Colonic mucosa (tissue), 4 donors: ENCODE measurements around the gene MIX23. TPM values are rescaled to one million over a fixed set of nuclear protein-coding genes. Genes with fewer than 3 reads are reported as not detected.

Experiments used
- DNase-seq: peaks from one replicate; pipeline ENCODE4 v3.0.0-alpha.2; 2020
- H3K27ac ChIP-seq: fragments of 200-600 bp; one replicate; pipeline ENCODE4 v1.8.0; 2021
- H3K27me3 ChIP-seq: fragments of 200-600 bp; one replicate; pipeline ENCODE4 v1.8.0; 2021
- H3K36me3 ChIP-seq: fragments of 200-600 bp; one replicate; pipeline ENCODE4 v1.8.0; 2021
- H3K4me1 ChIP-seq: fragments of 200-600 bp; one replicate; pipeline ENCODE4 v1.8.0; 2021; ENCODE audit warnings: mild to moderate bottlenecking
- H3K4me3 ChIP-seq: fragments of 200-600 bp; one replicate; pipeline ENCODE4 v1.8.0; 2021
- H3K9ac ChIP-seq, 2 donors: one replicate each; pipeline ENCODE4 v1.7.0; 2013; ENCODE audit warnings: control low read depth in 2 of 2, low read depth in 2 of 2, low read length in 2 of 2
- H3K9me3 ChIP-seq: fragments of 200-600 bp; one replicate; pipeline ENCODE4 v1.8.0; 2021
- CTCF ChIP-seq: fragments of 200-600 bp; IDR thresholded peaks from one replicate; pipeline ENCODE4 v1.8.0; 2022; ENCODE audit warnings: antibody characterized with exemption, mild to moderate bottlenecking
- intact Hi-C: fragments of 100-400 bp; cut with DNase I; formaldehyde crosslinking; loops from one replicate; pipeline ENCODE4 v1.14.1; 2022
- total RNA-seq, 2 donors: library from RNA; stranded (reverse); fragmentation: NEBNext Ultra II Directional in 1 of 2; extraction: Animal tissue kit (Norgen Biotek cat#: 25700) in 1 of 2; gene quantifications; one replicate each; pipeline ENCODE4 v1.2.1, GENCODE V29; 2021
- donor health status: healthy.
- donor health status: DM: no; HTN: no; CAD: no.
- donor health status: DM: no; HTN: no; CAD: no.

Gene MIX23
- 10 to 100 TPM; 44.5 to 66.6 TPM for total RNA-seq

GRCh38 chr3:122382888-122383666, at the start of gene MIX23:
Gene MIX23, minus strand, starts transcription at chr3:122383231. Its CDS starts 7 bp downstream, at chr3:122383224.
- no peaks in the 10 kb centered on the region for H3K27me3 ChIP-seq
- peak within 1 kb of the TSS; percentile 60 to 95 for H3K9ac ChIP-seq
- intact Hi-C loops = no loop called here
- no peaks in the 10 kb centered on the region for H3K9me3 ChIP-seq
- no peak for TF ChIP-seq CTCF
- no peaks in the 10 kb centered on the region for H3K36me3 ChIP-seq
- peaks cover 8% of the 10 kb centered on the region for H3K4me1 ChIP-seq
- peak within 1 kb of the TSS; percentile 72 for H3K27ac ChIP-seq
- DNase-seq = peak; percentile 93
- H3K4me3 ChIP-seq = peak within 1 kb of the TSS; percentile 61

- Histone ChIP-seq H3K9me3 (no peaks in the 10 kb centered on the region), H3K9ac (no peak overlapping the region), H3K27me3 (no peaks in the 10 kb centered on the region), H3K4me1 (no peaks in the 10 kb centered on the region), H3K36me3 (peaks cover 6% of the 10 kb centered on the region), H3K4me3 (no peak overlapping the region), H3K27ac (no peak overlapping the region)
- intact Hi-C loops = no loop called here
- no peak for DNase-seq
- no peak for TF ChIP-seq CTCF
Observed at GRCh38 chr3:122430371-122430770, 47.3 kb upstream of the MIX23 start.

- no peak for TF ChIP-seq CTCF
- no peaks in the 10 kb centered on the region for H3K27me3 ChIP-seq
- H3K27ac ChIP-seq = no peak overlapping the region
- H3K36me3 ChIP-seq = peaks cover 6% of the 10 kb centered on the region
- no peaks in the 10 kb centered on the region for H3K4me1 ChIP-seq
- no peak overlapping the region for H3K4me3 ChIP-seq
- no peaks in the 10 kb centered on the region for H3K9me3 ChIP-seq
- intact Hi-C loops = no loop called here
- H3K9ac ChIP-seq = no peak overlapping the region
- DNase-seq = no peak
Observed at GRCh38 chr3:122427857-122428471, 44.9 kb upstream of the MIX23 start.

- H3K36me3 ChIP-seq = peaks cover 4% of the 10 kb centered on the region
- intact Hi-C loops = no loop called here
- H3K27me3 ChIP-seq = no peaks in the 10 kb centered on the region
- no peak overlapping the region for H3K9ac ChIP-seq
- no peak for DNase-seq
- no peak overlapping the region for H3K4me3 ChIP-seq
- no peak for TF ChIP-seq CTCF
- no peak overlapping the region for H3K27ac ChIP-seq
- no peaks in the 10 kb centered on the region for H3K9me3 ChIP-seq
- H3K4me1 ChIP-seq = peaks cover 4% of the 10 kb centered on the region
Observed at GRCh38 chr3:122421836-122422235, 38.8 kb upstream of the MIX23 start.

GRCh38 chr3:122421101-122421500, 38.1 kb upstream of the MIX23 start:
- Histone ChIP-seq H3K9me3 (no peaks in the 10 kb centered on the region), H3K27ac (no peak overlapping the region), H3K4me1 (peaks cover 6% of the 10 kb centered on the region), H3K4me3 (no peak overlapping the region), H3K27me3 (no peaks in the 10 kb centered on the region), H3K36me3 (no peaks in the 10 kb centered on the region), H3K9ac (no peak overlapping the region)
- DNase-seq = no peak
- no peak for TF ChIP-seq CTCF
- intact Hi-C loops = no loop called here
